GM12801 (cell line): Measurements from ENCODE around the gene EFCC1.

Source experiments
- TF ChIP-seq, protein P1 (sequence below): IDR thresholded peaks from one replicate; pipeline ENCODE4 v1.5.1; 2011; ENCODE audit warnings: control low read depth; ENCODE audit not compliant: insufficient read length; ENCODE audit errors: extremely low read depth

The EFCC1 gene

DNA sequence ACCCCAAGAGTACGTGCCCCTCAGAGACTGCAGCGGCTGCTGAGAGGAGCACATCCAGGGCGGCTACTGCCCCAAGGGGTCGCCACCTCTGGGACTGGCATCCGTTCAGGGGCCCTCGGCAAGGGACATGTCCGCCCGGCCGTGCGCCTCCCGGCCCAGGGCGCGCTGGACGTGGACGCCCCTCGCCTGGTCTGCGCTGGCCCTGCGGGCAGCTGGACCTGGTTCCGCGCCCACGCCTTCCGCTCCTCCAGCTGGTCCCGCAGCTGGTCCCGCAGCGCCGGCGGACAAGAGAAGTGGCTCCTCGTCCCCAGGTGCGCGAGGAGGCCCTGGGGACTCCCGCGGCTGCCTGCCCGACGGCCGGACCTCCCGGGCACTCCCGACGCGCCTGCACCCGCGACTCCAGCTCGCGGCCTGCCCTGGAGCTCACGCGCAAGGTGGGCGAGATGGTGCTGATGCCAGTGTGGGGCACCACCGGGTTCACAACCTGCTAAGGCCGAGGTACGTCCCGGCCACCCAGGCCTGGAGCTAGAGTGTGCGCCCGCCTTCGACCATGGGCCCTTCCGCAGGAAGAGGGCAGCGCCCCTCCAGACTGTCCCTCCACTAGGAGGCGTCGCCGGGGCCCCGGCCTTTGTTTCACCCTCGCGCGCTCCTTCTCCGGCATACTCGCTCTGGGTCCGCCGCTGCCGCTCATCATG, 45.1 kb downstream of the EFCC1 start:
- TF ChIP-seq, protein P1, sequence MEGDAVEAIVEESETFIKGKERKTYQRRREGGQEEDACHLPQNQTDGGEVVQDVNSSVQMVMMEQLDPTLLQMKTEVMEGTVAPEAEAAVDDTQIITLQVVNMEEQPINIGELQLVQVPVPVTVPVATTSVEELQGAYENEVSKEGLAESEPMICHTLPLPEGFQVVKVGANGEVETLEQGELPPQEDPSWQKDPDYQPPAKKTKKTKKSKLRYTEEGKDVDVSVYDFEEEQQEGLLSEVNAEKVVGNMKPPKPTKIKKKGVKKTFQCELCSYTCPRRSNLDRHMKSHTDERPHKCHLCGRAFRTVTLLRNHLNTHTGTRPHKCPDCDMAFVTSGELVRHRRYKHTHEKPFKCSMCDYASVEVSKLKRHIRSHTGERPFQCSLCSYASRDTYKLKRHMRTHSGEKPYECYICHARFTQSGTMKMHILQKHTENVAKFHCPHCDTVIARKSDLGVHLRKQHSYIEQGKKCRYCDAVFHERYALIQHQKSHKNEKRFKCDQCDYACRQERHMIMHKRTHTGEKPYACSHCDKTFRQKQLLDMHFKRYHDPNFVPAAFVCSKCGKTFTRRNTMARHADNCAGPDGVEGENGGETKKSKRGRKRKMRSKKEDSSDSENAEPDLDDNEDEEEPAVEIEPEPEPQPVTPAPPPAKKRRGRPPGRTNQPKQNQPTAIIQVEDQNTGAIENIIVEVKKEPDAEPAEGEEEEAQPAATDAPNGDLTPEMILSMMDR, result no peak

DNA sequence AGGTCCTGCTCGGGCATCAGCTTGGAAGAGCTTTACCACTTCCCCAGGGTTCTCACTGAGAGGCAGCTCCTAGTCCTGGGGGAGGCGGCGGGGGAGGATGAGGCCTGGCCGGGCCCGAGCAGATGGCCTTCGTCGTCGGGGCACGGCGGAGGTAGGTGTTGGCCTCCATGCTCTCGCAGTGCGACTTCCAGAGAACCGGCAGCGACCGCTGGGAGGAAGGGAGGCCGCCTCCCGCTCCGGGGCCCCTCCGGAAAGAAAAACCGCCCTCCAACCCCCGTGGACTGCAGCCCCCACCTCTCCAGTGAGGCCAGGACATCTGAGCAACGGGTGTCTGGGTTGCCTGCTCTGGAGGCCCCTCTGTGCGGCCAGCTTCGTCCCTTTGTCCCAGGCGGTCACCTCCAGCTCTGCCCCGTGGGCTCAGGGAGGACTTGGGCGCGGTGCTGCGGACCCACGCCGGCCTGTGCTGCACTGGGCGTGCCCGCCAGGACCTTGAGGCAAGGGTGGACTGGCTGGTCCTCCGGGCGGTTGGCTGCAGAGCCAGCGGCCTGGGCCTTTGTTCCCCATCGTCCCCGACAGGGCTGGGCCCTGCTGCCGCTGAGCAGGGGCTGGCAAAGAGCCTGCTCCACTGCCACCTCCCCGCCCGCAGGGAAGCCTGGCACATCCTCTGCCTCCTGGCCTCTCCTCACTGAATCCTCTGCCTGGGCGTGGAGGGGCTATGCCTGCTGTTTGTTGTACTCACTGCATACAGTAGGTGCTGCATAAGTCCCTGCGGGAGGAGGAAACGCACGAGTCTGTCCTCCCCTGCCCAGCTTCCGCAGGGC, 45.8 kb downstream of the EFCC1 start:
- TF ChIP-seq, protein P1, result no peak

DNA sequence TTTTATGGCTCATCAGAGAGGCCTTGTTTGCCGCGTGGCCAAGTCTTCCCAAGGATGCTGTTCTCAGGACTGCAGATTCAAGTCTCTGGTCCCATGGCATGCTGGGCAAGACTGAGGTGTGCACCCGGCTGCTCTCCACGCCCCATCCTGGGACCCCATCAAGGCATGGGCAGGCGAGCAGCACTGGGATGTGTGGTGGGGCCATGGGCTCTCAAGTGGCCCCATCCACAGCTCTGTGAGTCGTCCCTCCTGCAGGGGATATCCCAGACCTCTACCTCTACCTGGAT, 46.4 kb downstream of the EFCC1 start:
- TF ChIP-seq, protein P1, result no peak

- TF ChIP-seq, protein P1, result no peak
Measured at GRCh38 chr3:129050556-129051295, 49.6 kb downstream of the EFCC1 start.

GRCh38 chr3:129051871-129052340, 50.8 kb downstream of the EFCC1 start:
- TF ChIP-seq, protein P1, result no peak

DNA sequence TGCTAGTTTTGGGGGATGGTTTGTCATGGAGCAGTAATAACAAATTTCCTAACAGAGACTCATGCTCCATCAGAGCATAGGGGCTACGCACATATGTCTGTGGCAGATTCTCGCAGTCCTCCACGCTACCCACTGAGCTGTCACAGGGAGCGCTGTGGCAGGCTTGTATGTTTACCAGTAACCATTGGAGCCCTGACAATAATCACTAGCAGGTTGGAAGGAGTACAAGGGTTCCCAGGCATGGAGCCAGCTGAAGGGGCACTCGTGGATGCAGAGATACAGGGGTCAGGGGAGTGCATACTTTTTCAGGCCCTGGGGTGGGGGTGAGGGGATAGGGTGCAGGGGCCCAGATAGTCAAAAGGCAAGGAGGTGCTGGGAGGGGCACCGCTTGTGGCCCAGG, 51.6 kb downstream of the EFCC1 start:
- TF ChIP-seq, protein P1, result no peak

DNA sequence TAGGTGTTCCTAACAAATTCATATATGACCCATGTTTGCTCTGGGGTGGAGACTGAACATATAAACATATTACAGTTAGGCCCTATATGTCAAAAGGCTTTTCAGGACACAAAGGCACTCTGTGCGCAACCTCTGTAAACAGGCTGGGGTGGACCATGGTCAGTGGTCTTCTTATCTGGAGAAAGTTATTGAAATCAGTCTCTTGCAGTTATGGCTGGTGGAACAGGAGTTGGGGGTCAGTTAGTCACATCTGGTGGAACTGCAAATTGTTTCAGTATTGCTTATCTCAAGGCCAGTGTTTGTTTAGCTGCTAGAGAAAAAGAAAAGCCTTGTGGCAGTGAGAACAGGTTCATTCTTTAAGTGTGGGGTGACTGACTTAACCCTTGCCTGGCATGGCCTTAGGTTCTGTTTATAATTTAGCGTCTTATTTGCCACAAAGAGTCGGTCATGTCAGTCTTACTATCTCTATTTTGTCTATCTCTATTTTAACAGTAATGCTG, 53.6 kb downstream of the EFCC1 start:
- TF ChIP-seq, protein P1, result no peak
